NCI-H1694 treated with DMSO at 0.1 percent for 48 hours (cell line): ENCODE results near the gene CPNE5.
"Not testable (repeated sequence)": the region's sequence is repeated elsewhere in the genome, so short reads cannot be mapped to it uniquely, and the experiment has no call there.

Experiments
- DNase-seq: peaks from one replicate; lab custom pipeline; 2025; lab: John Stamatoyannopoulos, UW

Gene CPNE5

GRCh38 chr6:36814249-36814648 lies 25.0 kb downstream of the CPNE5 start:
- DNase-seq = no peak

GRCh38 chr6:36813526-36813925 lies 25.7 kb downstream of the CPNE5 start:
- no peak for DNase-seq

GRCh38 chr6:36813047-36813446 lies 26.2 kb downstream of the CPNE5 start:
- not testable (repeated sequence) for DNase-seq

GRCh38 chr6:36809941-36810803 lies 29.1 kb downstream of the CPNE5 start:
- DNase-seq = no peak

GRCh38 chr6:36809156-36809555 lies 30.1 kb downstream of the CPNE5 start:
- DNase-seq = no peak

GRCh38 chr6:36808634-36809033 lies 30.6 kb downstream of the CPNE5 start:
- DNase-seq = no peak

- DNase-seq = no peak
Measured at GRCh38 chr6:36807750-36808149, 31.5 kb downstream of the CPNE5 start.

GRCh38 chr6:36807143-36807542 lies 32.1 kb downstream of the CPNE5 start:
- DNase-seq = no peak

GRCh38 chr6:36805917-36806316 lies 33.3 kb downstream of the CPNE5 start:
- no peak for DNase-seq

GRCh38 chr6:36805096-36805797 lies 34.0 kb downstream of the CPNE5 start:
- no peak for DNase-seq

GRCh38 chr6:36804563-36804962 lies 34.7 kb downstream of the CPNE5 start:
- no peak for DNase-seq

GRCh38 chr6:36803908-36804307 lies 35.3 kb downstream of the CPNE5 start:
- no peak for DNase-seq

- no peak for DNase-seq
Measured at GRCh38 chr6:36803482-36803881, 35.8 kb downstream of the CPNE5 start.

- DNase-seq = no peak
Measured at GRCh38 chr6:36800223-36801076, 38.8 kb downstream of the CPNE5 start.

- no peak for DNase-seq
Measured at GRCh38 chr6:36798852-36799251, 40.4 kb downstream of the CPNE5 start.

- DNase-seq = no peak
Measured at GRCh38 chr6:36797653-36798052, 41.6 kb downstream of the CPNE5 start.

GRCh38 chr6:36797055-36797454 lies 42.2 kb downstream of the CPNE5 start:
- DNase-seq = no peak

GRCh38 chr6:36794713-36795065 lies 44.6 kb downstream of the CPNE5 start:
- DNase-seq = no peak

GRCh38 chr6:36793913-36794712 lies 45.1 kb downstream of the CPNE5 start:
- DNase-seq = no peak

- DNase-seq = no peak
Measured at GRCh38 chr6:36793296-36793912, 45.8 kb downstream of the CPNE5 start.

GRCh38 chr6:36791521-36792135 lies 47.6 kb downstream of the CPNE5 start:
- no peak for DNase-seq
